ENCODE results near the gene PVRIG. TPM values are rescaled to one million over a fixed set of nuclear protein-coding genes. Genes with fewer than 3 reads are reported as not detected.
"Not testable (repeated sequence)": the region's sequence is repeated elsewhere in the genome, so short reads cannot be mapped to it uniquely, and the experiment has no call there.

The PVRIG gene
- total and polyA plus RNA-seq, 4 donors: 0.23 to 2.1 (median 0.25) TPM; not detected in 1

- no peak overlapping the region for H3K4me3 ChIP-seq (ENCODE audit: low read length in 2 of 2)
- no peak overlapping the region for H3K27ac ChIP-seq (ENCODE audit: low read depth in 1 of 2, low read length in 2 of 2)
- no peaks in the 10 kb centered on the region for H3K9me3 ChIP-seq (ENCODE audit: control insufficient read depth, low read length)
- DNase-seq (no peak), ATAC-seq (ENCODE audit: low FRiP score) (no peak)
- no peaks in the 10 kb centered on the region for H3K36me3 ChIP-seq (ENCODE audit: control insufficient read depth in 1 of 2, insufficient read depth in 2 of 2, low read length in 1 of 2)
- no peaks in the 10 kb centered on the region for H3K4me1 ChIP-seq (ENCODE audit: control insufficient read depth in 1 of 2, insufficient read depth in 2 of 2, low read length in 2 of 2)
- H3K27me3 ChIP-seq (ENCODE audit: control insufficient read depth in 1 of 2, insufficient read depth in 2 of 2, low read length in 1 of 2): no peaks in the 10 kb centered on the region
- intact Hi-C loops (cut with DNase I): no loop called here
- WGBS, 2 donors: 53 to 54% methylated on average over 2 of the region's 2 CpGs
Observed at GRCh38 chr7:100191775-100192174, 28.0 kb upstream of the PVRIG start.

DNA sequence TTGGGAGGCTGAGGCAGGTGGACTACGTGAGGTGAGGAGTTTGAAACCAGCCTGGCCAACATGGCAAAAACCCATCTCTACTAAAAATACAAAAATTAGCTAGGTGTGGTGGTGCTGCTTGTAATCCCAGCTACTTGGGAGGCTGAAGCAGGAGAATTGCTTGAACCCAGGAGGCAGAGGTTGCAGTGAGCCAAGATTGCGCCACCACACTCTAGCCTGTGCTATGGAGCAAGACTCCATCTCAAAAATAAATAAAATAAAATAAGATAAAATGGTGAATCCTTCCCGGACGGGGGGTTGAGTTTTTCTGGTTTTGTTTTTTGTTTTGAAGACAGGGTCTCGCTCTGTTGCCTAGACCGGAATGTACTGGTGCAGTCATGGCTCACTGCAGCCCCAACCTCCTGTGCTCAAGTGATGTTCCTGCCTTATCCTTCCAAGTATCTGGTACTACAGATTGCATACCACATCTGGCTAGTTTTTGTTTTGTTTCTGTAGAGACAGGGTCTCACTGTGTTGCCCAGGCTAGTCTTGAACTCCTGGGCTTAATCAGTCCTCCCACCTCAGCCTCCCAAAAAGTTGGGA lies 27.4 kb upstream of the PVRIG start:
- ATAC-seq (ENCODE audit: low FRiP score); H3K4me3 ChIP-seq (ENCODE audit: low read length in 2 of 2); DNase-seq; H3K36me3 ChIP-seq (ENCODE audit: control insufficient read depth in 1 of 2, insufficient read depth in 2 of 2, low read length in 1 of 2); H3K27me3 ChIP-seq (ENCODE audit: control insufficient read depth in 1 of 2, insufficient read depth in 2 of 2, low read length in 1 of 2); H3K4me1 ChIP-seq (ENCODE audit: control insufficient read depth in 1 of 2, insufficient read depth in 2 of 2, low read length in 2 of 2); H3K27ac ChIP-seq (ENCODE audit: low read depth in 1 of 2, low read length in 2 of 2); H3K9me3 ChIP-seq (ENCODE audit: control insufficient read depth, low read length); intact Hi-C loops (cut with DNase I): not testable (repeated sequence)
- WGBS, 2 donors: 96 to 98% methylated on average over 6 of the region's 6 CpGs

DNA sequence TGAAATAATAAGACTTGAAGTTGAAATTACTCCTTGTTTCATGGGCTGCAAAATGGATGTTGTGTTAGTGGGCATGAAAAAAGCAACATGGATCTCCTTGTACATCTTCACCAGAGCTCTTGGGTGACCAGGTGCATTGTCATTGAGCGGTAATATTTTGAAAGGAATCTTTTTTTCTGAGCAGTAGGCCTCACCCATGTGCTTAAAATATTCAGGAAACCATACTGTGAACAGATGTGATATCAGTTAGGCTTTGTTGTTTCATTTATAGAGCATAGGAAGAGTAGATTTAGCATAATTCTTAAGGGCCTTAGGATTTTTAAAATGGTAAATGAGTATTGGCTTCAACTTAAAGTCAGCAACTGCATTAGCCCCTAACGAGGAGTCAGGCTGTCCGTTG lies 26.8 kb upstream of the PVRIG start:
- Histone ChIP-seq H3K36me3 (ENCODE audit: control insufficient read depth in 1 of 2, insufficient read depth in 2 of 2, low read length in 1 of 2) (no peaks in the 10 kb centered on the region), H3K27ac (ENCODE audit: low read depth in 1 of 2, low read length in 2 of 2) (no peak overlapping the region), H3K9me3 (ENCODE audit: control insufficient read depth, low read length) (no peaks in the 10 kb centered on the region), H3K4me1 (ENCODE audit: control insufficient read depth in 1 of 2, insufficient read depth in 2 of 2, low read length in 2 of 2) (no peaks in the 10 kb centered on the region), H3K27me3 (ENCODE audit: control insufficient read depth in 1 of 2, insufficient read depth in 2 of 2, low read length in 1 of 2) (no peaks in the 10 kb centered on the region), H3K4me3 (ENCODE audit: low read length in 2 of 2) (no peak overlapping the region)
- WGBS, 2 donors: 91 to 94% methylated on average over 3 of the region's 3 CpGs
- intact Hi-C loops (cut with DNase I): no loop called here
- no peak for ATAC-seq (ENCODE audit: low FRiP score)
- DNase-seq: no peak

GRCh38 chr7:100195222-100195621 lies 24.5 kb upstream of the PVRIG start:
- 77 to 91% methylated on average over 2 of the region's 2 CpGs for WGBS, 2 donors
- no peaks in the 10 kb centered on the region for H3K9me3 ChIP-seq (ENCODE audit: control insufficient read depth, low read length)
- ATAC-seq (ENCODE audit: low FRiP score) (no peak), DNase-seq (no peak)
- H3K4me3 ChIP-seq (ENCODE audit: low read length in 2 of 2): no peak overlapping the region
- no peak overlapping the region for H3K27ac ChIP-seq (ENCODE audit: low read depth in 1 of 2, low read length in 2 of 2)
- no peaks in the 10 kb centered on the region for H3K4me1 ChIP-seq (ENCODE audit: control insufficient read depth in 1 of 2, insufficient read depth in 2 of 2, low read length in 2 of 2)
- intact Hi-C loops (cut with DNase I): no loop called here
- no peaks in the 10 kb centered on the region for H3K27me3 ChIP-seq (ENCODE audit: control insufficient read depth in 1 of 2, insufficient read depth in 2 of 2, low read length in 1 of 2)
- no peaks in the 10 kb centered on the region for H3K36me3 ChIP-seq (ENCODE audit: control insufficient read depth in 1 of 2, insufficient read depth in 2 of 2, low read length in 1 of 2)

GRCh38 chr7:100195901-100196322 lies 23.8 kb upstream of the PVRIG start:
- intact Hi-C loops (cut with DNase I); DNase-seq; H3K36me3 ChIP-seq (ENCODE audit: control insufficient read depth in 1 of 2, insufficient read depth in 2 of 2, low read length in 1 of 2); H3K4me1 ChIP-seq (ENCODE audit: control insufficient read depth in 1 of 2, insufficient read depth in 2 of 2, low read length in 2 of 2); H3K9me3 ChIP-seq (ENCODE audit: control insufficient read depth, low read length); H3K27me3 ChIP-seq (ENCODE audit: control insufficient read depth in 1 of 2, insufficient read depth in 2 of 2, low read length in 1 of 2); H3K4me3 ChIP-seq (ENCODE audit: low read length in 2 of 2); ATAC-seq (ENCODE audit: low FRiP score); H3K27ac ChIP-seq (ENCODE audit: low read depth in 1 of 2, low read length in 2 of 2): not testable (repeated sequence)
- 93 to 95% methylated on average over 6 of the region's 6 CpGs for whole genome bisulfite sequencing, 2 donors

GRCh38 chr7:100198266-100198665 lies 21.5 kb upstream of the PVRIG start:
- Histone ChIP-seq H3K27me3 (ENCODE audit: control insufficient read depth in 1 of 2, insufficient read depth in 2 of 2, low read length in 1 of 2) (no peaks in the 10 kb centered on the region), H3K9me3 (ENCODE audit: control insufficient read depth, low read length) (no peaks in the 10 kb centered on the region), H3K36me3 (ENCODE audit: control insufficient read depth in 1 of 2, insufficient read depth in 2 of 2, low read length in 1 of 2) (no peaks in the 10 kb centered on the region), H3K27ac (ENCODE audit: low read depth in 1 of 2, low read length in 2 of 2) (no peak overlapping the region), H3K4me1 (ENCODE audit: control insufficient read depth in 1 of 2, insufficient read depth in 2 of 2, low read length in 2 of 2) (no peaks in the 10 kb centered on the region), H3K4me3 (ENCODE audit: low read length in 2 of 2) (no peak overlapping the region)
- intact Hi-C loops (cut with DNase I): no loop called here
- 89 to 91% methylated on average over 10 of the region's 10 CpGs for WGBS, 2 donors
- no peak for ATAC-seq (ENCODE audit: low FRiP score)
- no peak for DNase-seq

GRCh38 chr7:100200693-100201092 lies 19.1 kb upstream of the PVRIG start:
- no peaks in the 10 kb centered on the region for H3K36me3 ChIP-seq (ENCODE audit: control insufficient read depth in 1 of 2, insufficient read depth in 2 of 2, low read length in 1 of 2)
- no peak overlapping the region for H3K27ac ChIP-seq (ENCODE audit: low read depth in 1 of 2, low read length in 2 of 2)
- WGBS, 2 donors: 84 to 88% methylated on average over 11 of the region's 11 CpGs
- intact Hi-C loops (cut with DNase I): no loop called here
- DNase-seq (no peak), ATAC-seq (ENCODE audit: low FRiP score) (no peak)
- H3K9me3 ChIP-seq (ENCODE audit: control insufficient read depth, low read length): no peaks in the 10 kb centered on the region
- H3K4me1 ChIP-seq (ENCODE audit: control insufficient read depth in 1 of 2, insufficient read depth in 2 of 2, low read length in 2 of 2): no peaks in the 10 kb centered on the region
- H3K4me3 ChIP-seq (ENCODE audit: low read length in 2 of 2): no peak overlapping the region
- no peaks in the 10 kb centered on the region for H3K27me3 ChIP-seq (ENCODE audit: control insufficient read depth in 1 of 2, insufficient read depth in 2 of 2, low read length in 1 of 2)

GRCh38 chr7:100204454-100204853 lies 15.3 kb upstream of the PVRIG start:
- Histone ChIP-seq H3K36me3 (ENCODE audit: control insufficient read depth in 1 of 2, insufficient read depth in 2 of 2, low read length in 1 of 2) (no peaks in the 10 kb centered on the region), H3K4me1 (ENCODE audit: control insufficient read depth in 1 of 2, insufficient read depth in 2 of 2, low read length in 2 of 2) (no peaks in the 10 kb centered on the region), H3K4me3 (ENCODE audit: low read length in 2 of 2) (no peak overlapping the region), H3K27me3 (ENCODE audit: control insufficient read depth in 1 of 2, insufficient read depth in 2 of 2, low read length in 1 of 2) (no peaks in the 10 kb centered on the region), H3K27ac (ENCODE audit: low read depth in 1 of 2, low read length in 2 of 2) (no peak overlapping the region), H3K9me3 (ENCODE audit: control insufficient read depth, low read length) (no peaks in the 10 kb centered on the region)
- DNase-seq (no peak), ATAC-seq (ENCODE audit: low FRiP score) (no peak)
- intact Hi-C loops (cut with DNase I): no loop called here
- WGBS, 2 donors: 84 to 87% methylated on average over 9 of the region's 9 CpGs

DNA sequence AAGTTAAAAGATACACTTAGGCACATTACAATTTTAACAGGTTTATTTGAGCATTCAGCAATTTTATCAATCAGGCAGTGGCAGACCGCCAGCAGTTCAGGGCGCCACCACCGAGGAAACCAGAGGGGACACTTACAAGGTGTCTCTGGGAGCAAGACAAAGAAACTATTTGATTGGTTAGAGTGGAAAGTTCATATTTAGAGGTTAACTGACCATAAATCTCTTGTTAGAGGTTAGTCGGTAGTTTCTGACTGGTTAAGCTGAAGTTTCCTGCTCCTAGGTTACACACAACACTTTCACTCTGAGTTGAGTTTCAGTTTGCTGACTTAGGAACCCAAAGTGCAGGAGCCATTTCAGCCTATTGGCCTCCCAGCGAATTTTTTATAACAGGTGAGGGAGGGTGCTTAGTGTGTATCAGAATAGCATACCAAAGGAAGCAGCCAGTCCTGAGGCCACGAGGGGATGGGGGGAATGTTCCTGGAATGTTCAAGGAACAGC lies 10.8 kb upstream of the PVRIG start:
- 33 to 37% methylated on average over 6 of the region's 6 CpGs for WGBS, 2 donors
- no peak for DNase-seq
- H3K36me3 ChIP-seq (ENCODE audit: control insufficient read depth in 1 of 2, insufficient read depth in 2 of 2, low read length in 1 of 2): no peaks in the 10 kb centered on the region
- intact Hi-C loops (cut with DNase I): no loop called here
- H3K27ac ChIP-seq (ENCODE audit: low read depth in 1 of 2, low read length in 2 of 2): no peak overlapping the region
- H3K27me3 ChIP-seq (ENCODE audit: control insufficient read depth in 1 of 2, insufficient read depth in 2 of 2, low read length in 1 of 2): no peaks in the 10 kb centered on the region
- no peak overlapping the region for H3K4me3 ChIP-seq (ENCODE audit: low read length in 2 of 2)
- no peak for ATAC-seq (ENCODE audit: low FRiP score)
- H3K4me1 ChIP-seq (ENCODE audit: control insufficient read depth in 1 of 2, insufficient read depth in 2 of 2, low read length in 2 of 2): no peaks in the 10 kb centered on the region
- no peaks in the 10 kb centered on the region for H3K9me3 ChIP-seq (ENCODE audit: control insufficient read depth, low read length)
